NCI-H2029 treated with DMSO at 0.1 percent for 48 hours (cell line): ENCODE results near the gene PCBP2.
A peak's percentile ranks its signal among the peaks of the same experiment; 100 is the strongest.

Source experiments
- DNase-seq: peaks from one replicate; lab custom pipeline; 2025; lab: John Stamatoyannopoulos, UW

The PCBP2 gene

DNA sequence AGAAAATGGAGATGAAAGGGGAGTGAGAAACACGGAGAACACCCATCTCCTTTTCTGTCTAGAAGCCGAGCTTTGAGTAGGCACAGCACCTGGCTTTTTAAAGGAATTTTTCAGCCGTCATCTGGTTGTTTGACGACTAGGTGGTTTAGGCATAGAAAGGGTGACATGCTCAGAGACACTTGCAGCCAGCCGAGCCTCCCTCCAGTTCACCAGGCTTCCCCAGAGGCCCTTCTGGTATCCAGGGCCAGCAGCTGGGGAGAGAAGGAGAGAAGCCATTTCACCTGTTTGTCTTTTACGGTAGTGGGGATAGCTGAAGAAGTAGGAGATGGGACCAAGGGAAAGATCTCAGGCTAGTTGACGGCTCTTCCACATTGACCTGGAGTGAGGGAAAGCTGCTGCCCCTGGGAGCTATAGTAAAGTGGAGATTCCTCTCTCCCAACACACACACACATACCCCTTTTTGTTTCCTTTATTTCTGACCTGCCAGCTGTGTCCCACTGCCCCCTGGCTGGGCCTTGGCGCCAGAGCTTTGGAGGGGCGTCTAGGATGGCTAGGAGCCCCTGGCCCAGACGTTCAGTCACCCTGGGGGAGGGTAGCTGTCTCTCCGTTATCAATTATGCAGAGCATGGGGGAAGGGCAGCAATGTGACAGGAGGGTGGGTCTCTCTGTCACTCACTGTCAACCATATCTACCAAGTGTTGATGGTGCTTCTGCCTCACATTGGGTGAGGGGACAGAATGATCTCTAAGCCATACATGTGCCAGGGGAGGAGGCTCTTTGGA is 41.9 kb downstream of the PCBP2 start:
- DNase-seq, result no peak

DNA sequence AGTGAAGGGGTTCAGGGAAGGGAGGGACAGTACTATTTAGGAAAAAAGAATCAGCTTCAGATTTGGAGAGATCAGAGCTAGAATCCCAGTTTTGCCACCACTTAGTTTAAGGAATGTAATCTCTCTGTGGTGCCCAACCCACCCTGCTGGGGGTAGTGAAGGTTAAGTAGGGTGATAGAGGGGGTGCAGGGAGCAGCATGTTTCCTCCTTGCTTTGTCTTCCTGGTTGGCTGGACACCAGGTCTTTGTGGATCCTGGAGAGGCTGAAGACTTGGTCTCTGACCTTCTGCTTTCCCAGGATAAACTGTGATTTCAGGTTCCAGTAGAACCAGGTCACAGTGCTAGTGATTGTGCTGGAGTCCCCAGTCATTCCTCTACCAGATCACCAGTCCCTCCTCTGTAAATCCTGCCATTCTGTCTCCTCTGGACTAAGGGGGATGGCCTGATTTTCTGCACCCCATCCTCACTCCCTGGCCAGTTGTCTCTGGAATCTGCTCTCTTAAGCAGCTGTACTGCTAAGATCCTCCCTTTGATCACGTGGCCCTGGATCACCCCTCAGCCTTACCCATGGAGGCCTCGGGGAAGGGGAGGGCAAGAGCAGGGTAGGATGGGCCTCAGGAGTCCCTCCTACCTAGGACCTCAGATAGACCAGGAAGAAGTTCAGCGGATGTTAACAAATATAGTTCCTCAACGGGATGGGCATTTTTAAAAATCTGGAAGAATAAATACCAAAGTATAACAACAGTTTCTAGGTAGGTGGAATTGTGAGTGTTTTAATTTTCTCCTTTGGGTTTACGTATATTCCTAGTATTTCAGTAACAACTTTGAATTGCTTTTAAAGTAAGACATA is 44.2 kb downstream of the PCBP2 start:
- no peak for DNase-seq

DNA sequence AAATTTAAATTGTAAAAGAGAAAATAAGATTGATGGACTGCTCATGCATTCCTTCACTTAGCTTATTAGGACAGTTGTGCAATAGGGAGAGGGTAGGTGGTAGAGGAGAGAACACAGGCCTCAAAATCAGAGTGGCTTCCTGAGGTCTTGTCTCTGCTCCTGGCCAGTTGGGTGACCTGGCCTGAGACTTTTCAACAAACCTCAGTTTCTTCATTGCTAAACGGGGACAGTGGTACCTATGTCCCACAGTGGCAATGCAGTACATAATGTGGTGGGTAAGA is 44.8 kb downstream of the PCBP2 start:
- DNase-seq, result no peak

DNA sequence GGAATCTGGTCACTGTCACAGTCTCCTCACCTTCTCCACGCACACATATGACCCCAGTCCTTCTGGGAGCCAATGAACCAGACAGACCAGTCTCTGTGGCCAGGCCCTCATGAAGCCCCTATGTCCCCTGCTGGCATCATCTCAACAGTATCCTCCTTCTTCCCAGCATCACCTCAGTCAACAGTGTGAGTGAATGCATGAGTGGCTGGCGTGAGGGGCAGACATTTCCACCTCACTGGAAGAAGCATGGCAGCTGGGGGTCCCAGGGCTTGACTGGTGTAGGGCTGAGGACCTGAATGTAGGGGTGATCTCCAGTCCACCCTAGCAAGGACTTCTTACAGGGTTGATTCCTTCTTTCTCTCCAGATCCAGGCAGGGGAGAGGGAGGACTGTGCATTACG is 45.6 kb downstream of the PCBP2 start:
- DNase-seq, result no peak

DNA sequence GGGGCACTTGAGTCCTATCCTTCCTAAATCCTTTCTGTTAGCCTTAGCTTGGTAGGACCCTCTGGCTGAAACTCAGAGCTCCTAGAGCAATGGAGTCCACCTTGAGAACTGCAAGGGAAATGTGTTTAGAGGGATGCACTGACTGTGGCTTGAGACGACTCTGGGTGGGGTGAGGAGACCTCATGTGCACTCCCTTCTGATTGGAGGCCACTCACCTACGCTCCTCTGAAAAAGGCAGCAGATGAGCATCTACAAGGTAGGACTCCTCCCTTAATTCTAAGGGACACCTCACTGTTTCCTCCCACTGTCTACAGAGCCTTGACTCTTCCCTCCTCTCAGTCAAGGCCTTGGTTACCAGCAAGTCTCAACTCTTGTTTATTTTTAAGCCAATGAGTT is 46.3 kb downstream of the PCBP2 start:
- DNase-seq, result no peak

DNA sequence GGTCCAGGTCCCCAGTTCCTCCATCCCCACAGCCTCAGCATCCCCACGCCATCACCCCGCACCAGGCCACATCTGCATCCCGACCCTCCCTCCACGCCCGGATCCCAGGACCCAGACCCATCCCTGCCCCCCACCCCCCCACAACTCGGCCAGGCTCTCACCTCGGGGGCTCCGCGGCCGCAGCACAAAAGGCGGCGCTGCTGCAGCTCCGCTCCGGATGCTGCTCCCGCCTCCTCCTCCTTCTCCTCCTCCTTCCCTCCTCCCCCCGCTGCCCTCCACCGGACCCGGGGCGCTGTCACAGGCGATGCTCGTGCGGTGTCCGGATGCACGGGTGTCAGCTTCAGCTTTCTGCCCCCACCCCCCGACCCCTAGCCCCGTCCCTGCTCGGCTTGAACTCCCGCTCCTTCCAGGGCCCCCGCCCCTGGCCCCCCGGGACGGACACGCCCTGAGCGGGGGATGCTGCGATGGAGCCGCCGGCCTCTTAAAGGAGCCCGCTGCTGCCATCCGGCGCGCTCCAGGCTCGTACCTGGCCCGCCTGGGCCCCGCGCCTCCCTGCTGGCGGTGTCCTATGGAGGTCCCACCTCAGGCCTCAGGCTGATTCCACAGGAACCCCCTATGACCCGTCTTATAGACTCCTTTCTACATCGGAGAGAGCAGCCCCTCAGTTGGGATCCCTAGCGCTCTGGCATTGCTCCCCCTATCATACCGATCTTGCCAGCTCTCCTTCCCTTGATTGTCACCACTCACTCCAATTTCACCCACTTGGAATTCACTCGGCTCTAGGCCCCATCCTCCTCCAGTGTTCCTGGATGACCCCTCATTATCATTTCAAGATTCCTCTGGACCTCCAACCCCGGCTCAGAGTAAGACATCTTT is 47.6 kb downstream of the PCBP2 start, which contains the start of gene MAP3K12:
MAP3K12 (minus strand) TSS at position 193 of the 876 bp plus-strand sequence. CDS start 12,067 bp downstream, outside the sequence.
- DNase-seq, result no peak

DNA sequence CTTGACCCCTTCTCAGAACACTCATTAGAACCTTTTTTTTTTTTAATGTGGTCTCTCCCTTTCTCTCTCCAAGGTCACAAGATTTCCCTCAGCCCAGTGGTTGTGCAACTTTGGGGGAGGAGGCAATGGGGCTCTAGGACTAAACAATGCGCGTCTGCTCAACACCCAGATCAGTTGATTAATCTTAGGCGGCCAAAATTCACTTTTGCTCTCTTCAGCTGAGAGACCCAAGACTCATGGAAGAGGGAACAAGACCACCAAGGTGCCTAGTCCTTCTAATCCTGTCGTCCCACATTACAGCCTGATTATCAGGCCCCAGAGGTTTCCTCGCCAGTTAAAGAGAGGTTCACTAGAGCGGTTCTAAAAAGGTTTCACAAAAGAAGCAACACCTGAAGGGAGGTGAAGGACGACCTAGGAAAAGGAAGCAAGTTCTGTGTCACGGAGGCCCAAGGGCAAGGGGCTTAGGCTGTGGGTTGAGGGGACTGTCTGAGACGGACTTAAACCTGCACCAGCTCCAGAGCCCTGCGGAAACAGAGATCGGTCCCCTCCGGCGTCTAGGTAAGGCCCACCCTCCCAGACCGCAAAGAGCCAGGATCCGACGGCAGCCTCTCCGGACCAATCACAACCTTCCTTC is 48.4 kb downstream of the PCBP2 start:
- DNase-seq, result no peak

DNA sequence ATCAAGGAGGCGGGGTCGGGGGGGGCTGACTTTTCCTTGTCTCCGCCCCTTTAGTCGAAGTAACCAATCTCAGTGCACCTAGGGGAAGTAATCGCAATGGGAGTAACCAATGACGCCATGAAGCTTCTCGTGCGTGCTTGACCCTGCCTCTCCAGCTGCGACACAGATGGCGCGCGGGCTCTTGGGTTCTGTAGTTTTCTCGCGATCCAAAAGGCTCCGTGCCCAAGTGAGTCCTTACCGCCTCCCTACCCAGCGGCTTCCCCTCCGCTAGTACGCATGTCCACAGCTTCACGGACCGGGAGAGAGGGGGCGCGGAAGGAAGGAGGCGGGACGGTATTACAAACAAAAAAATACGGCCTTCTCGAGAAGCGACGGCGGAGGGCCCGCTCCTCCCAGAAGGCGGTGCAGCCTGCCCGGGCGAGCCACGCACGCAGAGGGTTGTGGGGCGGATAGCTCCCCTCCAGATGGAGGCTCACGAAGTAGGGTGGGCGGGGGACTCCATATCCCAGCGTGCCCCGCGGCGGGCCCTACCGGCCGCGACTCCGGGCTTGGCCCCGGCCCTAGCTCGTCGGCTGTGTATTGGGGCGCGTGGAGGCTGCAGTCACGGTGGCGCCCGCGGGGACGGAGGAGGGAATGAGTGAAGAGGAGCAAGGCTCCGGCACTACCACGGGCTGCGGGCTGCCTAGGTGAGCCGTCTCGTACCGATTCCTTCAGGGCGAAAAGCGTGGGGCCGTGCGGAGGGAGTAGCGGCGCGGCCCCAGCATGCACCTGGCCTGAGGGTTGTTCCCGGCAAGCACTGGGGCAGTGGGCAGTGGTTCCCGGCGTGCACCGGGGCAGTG is 49.1 kb downstream of the PCBP2 start, which contains the start of gene TARBP2:
TARBP2 (plus strand) TSS at position 508 of the 839 bp plus-strand sequence; CDS start at position 634, 126 bp downstream.
- peak; percentile 98 for DNase-seq

DNA sequence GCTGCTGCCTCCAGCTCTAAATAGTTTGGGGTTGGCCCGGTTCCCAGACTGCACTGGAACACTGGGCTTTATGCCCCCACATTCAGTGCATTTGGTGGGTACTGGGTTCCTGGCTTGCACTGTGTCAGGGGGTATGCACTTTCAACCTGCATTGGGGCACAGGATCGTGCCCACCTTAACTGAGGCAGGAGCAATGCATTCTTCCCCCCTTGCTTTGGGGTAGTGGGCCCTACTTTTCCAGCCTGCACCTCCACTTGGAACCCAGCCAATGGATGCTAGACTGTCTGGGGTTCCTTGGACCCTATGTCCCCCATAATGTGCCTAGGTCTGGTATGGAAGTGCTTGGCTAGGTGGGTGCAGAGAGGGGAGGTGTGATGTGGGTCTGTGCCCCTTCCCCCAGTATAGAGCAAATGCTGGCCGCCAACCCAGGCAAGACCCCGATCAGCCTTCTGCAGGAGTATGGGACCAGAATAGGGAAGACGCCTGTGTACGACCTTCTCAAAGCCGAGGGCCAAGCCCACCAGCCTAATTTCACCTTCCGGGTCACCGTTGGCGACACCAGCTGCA is 49.8 kb downstream of the PCBP2 start:
- no peak for DNase-seq

DNA sequence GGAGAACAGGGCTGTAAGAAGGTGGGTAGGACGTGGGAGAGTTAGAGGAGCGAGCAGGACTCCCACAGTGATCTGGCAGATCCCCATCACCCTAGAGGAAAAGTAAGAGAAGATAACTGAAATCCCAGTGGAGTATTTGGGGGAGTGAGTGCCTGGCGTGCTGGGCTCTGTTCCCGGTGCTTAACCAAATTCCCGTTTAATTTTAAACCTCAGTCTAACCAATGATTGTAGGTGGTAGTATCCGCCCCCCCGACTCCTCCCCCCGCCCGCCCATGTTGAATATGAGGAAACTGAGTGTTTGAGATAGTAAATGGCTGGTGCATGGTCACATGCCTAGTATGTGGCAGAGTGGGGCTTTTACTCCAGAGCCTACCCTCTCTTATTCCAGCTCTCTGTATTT is 50.4 kb downstream of the PCBP2 start:
- no peak for DNase-seq

DNA sequence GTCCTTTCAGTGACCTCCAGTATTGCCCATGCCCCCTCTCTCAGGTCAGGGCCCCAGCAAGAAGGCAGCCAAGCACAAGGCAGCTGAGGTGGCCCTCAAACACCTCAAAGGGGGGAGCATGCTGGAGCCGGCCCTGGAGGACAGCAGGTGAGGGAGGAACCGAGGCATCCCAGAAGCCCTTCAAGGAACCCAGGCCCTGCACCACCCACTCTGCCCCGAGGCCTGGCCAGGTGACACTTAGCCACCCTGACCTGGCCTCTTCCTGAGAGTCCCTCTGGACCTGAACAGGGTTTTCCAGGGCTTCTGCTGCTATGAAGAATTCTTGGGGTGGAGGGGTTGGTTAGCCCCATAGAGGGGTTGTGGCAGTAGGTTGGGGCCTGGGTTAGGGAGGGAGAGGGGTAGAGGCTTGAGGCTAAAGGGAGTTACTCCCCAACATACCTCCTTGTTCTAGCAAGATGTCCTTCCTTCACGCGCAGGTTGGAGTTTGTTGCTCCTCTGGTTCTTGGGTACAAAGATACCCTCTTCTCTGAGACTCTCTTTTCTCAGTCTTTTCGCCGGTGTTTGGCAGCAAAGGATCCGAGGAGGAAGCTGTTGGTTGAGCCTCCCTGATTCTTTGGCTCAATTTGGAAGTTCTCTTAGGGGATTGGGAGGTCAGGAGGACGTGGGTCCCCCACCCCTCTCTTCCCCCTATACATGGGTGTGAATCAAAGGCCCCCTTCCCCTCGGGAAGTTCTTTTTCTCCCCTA is 51.3 kb downstream of the PCBP2 start:
- DNase-seq, result no peak

DNA sequence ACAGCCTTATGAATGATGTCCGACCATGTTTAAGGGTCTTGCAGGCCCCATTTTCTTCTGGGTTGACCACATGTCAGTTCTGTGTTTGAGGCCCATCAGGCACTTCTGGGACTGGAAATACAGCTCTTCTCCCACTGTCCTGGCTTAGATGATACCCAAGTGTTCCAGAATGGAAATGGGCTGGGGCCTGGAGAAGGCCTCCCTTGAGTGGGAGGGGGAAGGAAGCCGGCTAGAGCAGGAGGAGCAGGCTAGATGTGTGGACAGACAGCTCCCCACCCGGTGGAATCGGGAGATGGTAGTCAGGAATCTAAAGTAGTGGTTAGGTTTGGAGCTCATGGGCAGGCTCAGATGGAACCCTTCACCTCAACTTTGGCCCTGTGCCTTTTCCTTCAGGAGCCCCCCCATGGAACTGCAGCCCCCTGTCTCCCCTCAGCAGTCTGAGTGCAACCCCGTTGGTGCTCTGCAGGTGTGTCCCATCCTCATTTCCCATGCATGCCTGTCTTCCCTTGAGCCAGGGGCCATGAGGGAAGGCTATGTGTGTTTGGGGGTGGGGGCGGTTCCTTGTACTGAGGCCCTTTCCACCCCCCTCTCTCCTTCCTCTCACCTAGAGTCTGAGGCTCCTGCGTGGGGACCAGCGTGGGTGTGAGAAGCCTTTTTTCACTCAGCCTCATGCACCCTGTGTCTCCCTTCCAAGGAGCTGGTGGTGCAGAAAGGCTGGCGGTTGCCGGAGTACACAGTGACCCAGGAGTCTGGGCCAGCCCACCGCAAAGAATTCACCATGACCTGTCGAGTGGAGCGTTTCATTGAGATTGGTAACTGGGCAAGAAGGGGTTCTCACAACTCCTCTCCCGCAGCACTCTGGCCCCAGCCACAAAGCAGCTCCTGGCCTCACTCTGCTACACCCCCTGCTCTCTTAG is 52.4 kb downstream of the PCBP2 start:
- no peak for DNase-seq

DNA sequence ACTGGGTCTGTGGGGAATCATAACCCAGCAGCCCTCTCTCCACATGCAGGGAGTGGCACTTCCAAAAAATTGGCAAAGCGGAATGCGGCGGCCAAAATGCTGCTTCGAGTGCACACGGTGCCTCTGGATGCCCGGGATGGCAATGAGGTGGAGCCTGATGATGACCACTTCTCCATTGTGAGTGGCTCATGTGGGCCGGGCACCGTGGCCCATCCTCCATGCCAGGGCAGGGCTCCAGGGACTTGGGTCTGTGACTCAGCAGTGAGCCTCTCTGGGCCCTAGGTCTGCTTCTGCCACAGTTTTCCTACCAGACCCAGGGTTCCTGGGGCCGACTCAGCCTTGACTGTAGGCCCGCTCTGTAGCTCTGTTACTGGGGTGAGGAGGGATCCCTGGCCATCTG is 53.2 kb downstream of the PCBP2 start:
- no peak for DNase-seq

DNA sequence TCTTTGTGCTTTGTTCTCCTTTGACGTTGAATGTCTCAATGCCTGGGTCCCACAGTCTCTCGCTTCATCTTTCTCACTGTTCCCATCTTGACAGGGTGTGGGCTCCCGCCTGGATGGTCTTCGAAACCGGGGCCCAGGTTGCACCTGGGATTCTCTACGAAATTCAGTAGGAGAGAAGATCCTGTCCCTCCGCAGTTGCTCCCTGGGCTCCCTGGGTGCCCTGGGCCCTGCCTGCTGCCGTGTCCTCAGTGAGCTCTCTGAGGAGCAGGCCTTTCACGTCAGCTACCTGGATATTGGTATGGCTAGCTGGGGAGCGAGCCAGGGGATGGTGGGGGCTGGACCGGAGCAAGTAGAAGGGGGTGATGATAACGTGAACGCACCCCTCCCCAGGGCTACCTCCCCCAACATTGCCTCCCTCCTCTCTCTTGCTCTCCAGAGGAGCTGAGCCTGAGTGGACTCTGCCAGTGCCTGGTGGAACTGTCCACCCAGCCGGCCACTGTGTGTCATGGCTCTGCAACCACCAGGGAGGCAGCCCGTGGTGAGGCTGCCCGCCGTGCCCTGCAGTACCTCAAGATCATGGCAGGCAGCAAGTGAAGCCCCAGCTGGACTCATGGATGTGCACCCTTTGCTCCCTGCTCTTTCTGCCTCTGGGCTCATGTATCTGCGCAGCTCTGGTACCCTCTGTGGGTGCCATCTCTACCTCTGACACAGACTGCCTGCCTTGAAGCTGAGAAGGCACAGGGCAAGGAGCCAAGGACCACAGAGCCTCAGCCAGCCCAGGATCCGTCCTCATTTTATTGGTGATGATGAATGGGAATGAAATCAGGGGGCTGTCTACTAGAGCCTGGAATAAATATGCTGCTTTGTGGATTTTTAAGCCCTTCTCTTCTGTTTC is 53.9 kb downstream of the PCBP2 start:
- DNase-seq, result no peak

DNA sequence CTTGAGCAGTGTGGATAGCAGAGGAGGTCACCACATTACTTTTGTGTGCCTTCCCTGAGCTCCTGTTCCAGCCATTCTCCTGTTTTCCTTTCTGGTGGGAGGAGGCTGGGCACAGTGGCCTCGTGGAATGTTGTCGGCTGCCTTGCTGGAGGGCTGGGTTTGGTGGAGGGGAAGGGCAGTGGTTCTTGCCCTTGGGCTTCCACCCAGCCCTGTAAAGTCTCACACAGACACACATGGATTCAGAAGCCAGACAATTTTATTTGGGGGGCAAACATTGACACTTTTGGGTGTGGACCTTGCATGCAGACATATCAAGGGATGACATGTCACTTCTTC is 54.5 kb downstream of the PCBP2 start:
- no peak for DNase-seq

DNA sequence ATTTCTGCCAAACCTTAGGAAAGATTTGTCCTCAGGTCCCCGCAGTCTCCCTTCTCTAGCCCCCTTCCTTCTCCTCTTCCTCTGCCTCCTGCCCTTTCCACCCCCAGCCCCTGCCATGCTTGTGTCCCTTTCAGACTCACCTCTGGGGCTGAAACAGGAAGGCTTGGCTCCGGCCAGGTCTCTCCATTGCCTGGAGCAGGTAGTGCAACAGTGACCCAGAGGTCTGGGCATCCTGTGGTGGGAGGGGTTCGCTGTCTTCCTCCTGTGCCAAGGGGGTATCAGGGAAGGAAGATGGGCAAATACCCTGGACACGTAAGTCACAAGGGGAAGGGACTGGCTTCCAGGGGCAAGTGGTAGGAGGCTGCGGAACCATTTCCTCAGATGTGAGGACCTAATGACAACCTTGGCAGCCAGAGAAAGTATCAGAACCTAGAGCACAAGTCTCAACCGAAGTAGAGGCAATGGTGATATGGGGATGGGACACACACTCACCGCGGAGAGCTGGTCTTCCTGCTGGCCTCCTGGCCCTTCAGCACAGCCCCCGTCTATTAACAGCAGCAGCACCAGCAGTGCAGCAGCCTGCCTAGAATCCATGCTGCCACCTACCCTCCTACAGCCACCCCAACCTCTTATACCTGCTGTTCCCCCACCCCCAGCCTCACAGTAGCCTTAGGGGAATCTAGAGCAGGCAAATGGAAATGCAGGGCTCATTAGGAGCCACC is 55.1 kb downstream of the PCBP2 start, which contains the start of gene NPFF:
NPFF (minus strand) TSS at position 604 of the 722 bp plus-strand sequence; CDS start at position 594, 10 bp downstream.
- no peak for DNase-seq

DNA sequence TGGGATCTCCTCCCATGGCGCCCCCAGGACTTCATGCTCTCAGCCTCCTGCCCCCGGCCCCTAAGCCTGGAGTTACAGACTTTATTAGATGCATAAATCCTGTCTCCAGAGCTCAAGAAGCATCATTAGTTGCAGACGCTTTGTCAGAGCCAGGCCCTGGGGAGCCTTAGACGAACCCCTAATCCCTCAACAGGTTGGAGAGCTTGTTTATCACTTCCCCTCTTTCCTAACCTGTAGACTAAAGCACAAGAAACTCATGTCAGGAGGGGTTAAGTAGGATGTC is 55.6 kb downstream of the PCBP2 start:
- DNase-seq, result no peak
